ENCODE data around the gene B3GALT6. TPM values are rescaled to one million over a fixed set of nuclear protein-coding genes. Genes with fewer than 3 reads are reported as not detected.

Gene B3GALT6
- total RNA-seq, 2 donors from 2014 or later: 18.4 to 35.6 TPM

GRCh38 chr1:1206376-1206965, 25.6 kb upstream of the B3GALT6 start, which contains the start of gene TNFRSF18:
TSS of gene TNFRSF18 (minus strand) at chr1:1206592. CDS start at chr1:1206571, 21 bp downstream.
- no peak for ATAC-seq
- TF ChIP-seq CTCF (IDR thresholded peaks at IDR 0.05) (peak in 1 of 7 experiments; percentile 24), POLR2A (IDR thresholded peaks at IDR 0.05) (no peak)

GRCh38 chr1:1206966-1207531, 25.0 kb upstream of the B3GALT6 start:
- H3K36me3 ChIP-seq (replicated peaks in 1 of 2; ENCODE audit: insufficient read depth in 1 of 2, low read depth in 2 of 2): no peaks in the 10 kb centered on the region
- no peak for ATAC-seq
- TF ChIP-seq CTCF (IDR thresholded peaks at IDR 0.05) (no peak), POLR2A (IDR thresholded peaks at IDR 0.05) (no peak)
- 34 to 65% methylated on average over 5 to 17 of the region's 19 CpGs for WGBS, 2 donors
- H3K4me3 ChIP-seq: no peak overlapping the region
- no peak for DNase-seq
- H3K4me1 ChIP-seq: peaks cover 15% of the 10 kb centered on the region
- H3K9me3 ChIP-seq: no peaks in the 10 kb centered on the region
- H3K27me3 ChIP-seq: peaks cover 0 to 15% of the 10 kb centered on the region in 2 donors
- intact Hi-C loops (cut with DNase I): no loop called here
- H3K27ac ChIP-seq: no peak overlapping the region

More at GRCh38 chr1:1206376-1206965, 25.6 kb upstream of the B3GALT6 start, which contains the start of gene TNFRSF18:
- Histone ChIP-seq H3K27ac (no peak within 1 kb of the TSS), H3K4me1 (peaks cover 17% of the 10 kb centered on the region), H3K4me3 (no peak within 1 kb of the TSS), H3K27me3 (peaks cover 0 to 16% of the 10 kb centered on the region in 2 donors), H3K36me3 (replicated peaks in 1 of 2; ENCODE audit: insufficient read depth in 1 of 2, low read depth in 2 of 2) (no peaks in the 10 kb centered on the region), H3K9me3 (no peaks in the 10 kb centered on the region)
- intact Hi-C loops (cut with DNase I): no loop called here
- 0 to 5% methylated on average over 5 to 47 of the region's 49 CpGs for WGBS, 2 donors
- DNase-seq: peak in 3 of 4 donors; percentile 27 to 58 (median 53)

GRCh38 chr1:1207571-1207892, 24.5 kb upstream of the B3GALT6 start:
- H3K36me3 ChIP-seq (replicated peaks in 1 of 2; ENCODE audit: insufficient read depth in 1 of 2, low read depth in 2 of 2): no peaks in the 10 kb centered on the region
- H3K27me3 ChIP-seq: peaks cover 0 to 15% of the 10 kb centered on the region in 2 donors
- no peak for ATAC-seq
- no peaks in the 10 kb centered on the region for H3K9me3 ChIP-seq
- H3K4me1 ChIP-seq: peaks cover 15% of the 10 kb centered on the region
- no peak overlapping the region for H3K27ac ChIP-seq
- no peak for TF ChIP-seq POLR2A (IDR thresholded peaks at IDR 0.05)
- TF ChIP-seq CTCF (IDR thresholded peaks at IDR 0.05): no peak
- no peak for DNase-seq
- 51 to 78% methylated on average over 10 to 11 of the region's 11 CpGs for whole genome bisulfite sequencing, 2 donors
- intact Hi-C loops (cut with DNase I): no loop called here
- no peak overlapping the region for H3K4me3 ChIP-seq

GRCh38 chr1:1208713-1209433, 23.2 kb upstream of the B3GALT6 start:
- Histone ChIP-seq H3K4me3 (no peak overlapping the region), H3K27me3 (peaks cover 0 to 15% of the 10 kb centered on the region in 2 donors), H3K4me1 (peaks cover 15% of the 10 kb centered on the region), H3K27ac (no peak overlapping the region), H3K36me3 (replicated peaks in 1 of 2; ENCODE audit: insufficient read depth in 1 of 2, low read depth in 2 of 2) (no peaks in the 10 kb centered on the region), H3K9me3 (no peaks in the 10 kb centered on the region)
- DNase-seq: no peak
- no peak for ATAC-seq
- intact Hi-C loops (cut with DNase I): no loop called here
- 61 to 72% methylated on average over 31 to 37 of the region's 38 CpGs for WGBS, 2 donors
- TF ChIP-seq CTCF (IDR thresholded peaks at IDR 0.05): no peak
- no peak for TF ChIP-seq POLR2A (IDR thresholded peaks at IDR 0.05)

All from body of pancreas (tissue), 4 donors.